ENCODE measurements around the gene PSMD13. TPM values are rescaled to one million over a fixed set of nuclear protein-coding genes. Genes with fewer than 3 reads are reported as not detected.

Gene PSMD13
- total RNA-seq, 1 experiment from 2014 or later = 141 TPM

GRCh38 chr11:198236-198806, 38.5 kb upstream of the PSMD13 start:
- H3K27ac ChIP-seq (ENCODE audit: insufficient read length, low read depth, low read length) = no peak overlapping the region
- Mint-ChIP-seq H3K36me3 (ENCODE audit: insufficient read depth in 1 of 3, low read depth in 3 of 3) (peaks cover 0 to 9% (median 6%) of the 10 kb centered on the region in 3 experiments; a peak in 5 of 7 replicates), H3K4me1 (no peaks in the 10 kb centered on the region), H3K27me3 (ENCODE audit: low read depth) (peaks cover 3% of the 10 kb centered on the region), H3K4me3 (no peak overlapping the region), H3K27ac (no peak overlapping the region), H3K9me3 (peaks cover 0 to 6% of the 10 kb centered on the region in 2 experiments; a peak in 4 of 5 replicates)
- no peak overlapping the region for H3K4me2 ChIP-seq (ENCODE audit: insufficient read depth, insufficient read length, low read length)
- H3K18ac ChIP-seq (ENCODE audit: insufficient read length, low read depth, low read length) = no peak overlapping the region
- no peak overlapping the region for H3K9ac ChIP-seq (ENCODE audit: extremely low read depth, insufficient read length, low read length)
- no peak for TF ChIP-seq CTCF (conservative IDR thresholded peaks at IDR 0.05)
- no peak overlapping the region for H3K23ac ChIP-seq (ENCODE audit: insufficient read length, low read depth, low read length)
- H2BK20ac ChIP-seq (ENCODE audit: low read depth, low read length, poor library complexity, severe bottlenecking) = no peak overlapping the region
- H2BK5ac ChIP-seq (ENCODE audit: insufficient read length, low read length) = no peak overlapping the region
- H3K9me3 ChIP-seq (ENCODE audit: control insufficient read depth, low read depth, low read length) = no peaks in the 10 kb centered on the region
- H3K27me3 ChIP-seq (ENCODE audit: insufficient read depth, low read length) = no peaks in the 10 kb centered on the region
- H2BK15ac ChIP-seq (ENCODE audit: low read depth, low read length) = no peak overlapping the region
- no peaks in the 10 kb centered on the region for H3K79me2 ChIP-seq (ENCODE audit: insufficient read depth, low read length)
- no peak overlapping the region for H3K4ac ChIP-seq (ENCODE audit: low read depth, low read length)
- H3K4me1 ChIP-seq (ENCODE audit: insufficient read depth, low read length) = no peaks in the 10 kb centered on the region
- no peak overlapping the region for H3T11ph ChIP-seq (ENCODE audit: low read length)
- no peak overlapping the region for H4K8ac ChIP-seq (replicated peaks; ENCODE audit: insufficient read length, low read depth, low read length)
- no peak for DNase-seq
- no peak overlapping the region for H2AK5ac ChIP-seq (ENCODE audit: insufficient read length, low read length)
- no peak overlapping the region for H4K91ac ChIP-seq (ENCODE audit: insufficient read length, low read depth, low read length)
- no peak overlapping the region for H2BK120ac ChIP-seq (ENCODE audit: low read depth, low read length, poor library complexity, severe bottlenecking)
- H3K56ac ChIP-seq (ENCODE audit: insufficient read length, low read depth, low read length) = no peak overlapping the region
- no peaks in the 10 kb centered on the region for H3K79me1 ChIP-seq (ENCODE audit: insufficient read depth, low read depth, low read length, poor library complexity, severe bottlenecking)
- no peak overlapping the region for H4K5ac ChIP-seq (ENCODE audit: insufficient read length, low read depth, low read length)
- no peak overlapping the region for H2AFZ ChIP-seq (ENCODE audit: low read length)
- H4K20me1 ChIP-seq (ENCODE audit: control insufficient read depth, insufficient read depth, insufficient read length) = no peaks in the 10 kb centered on the region
- no peak overlapping the region for H3K14ac ChIP-seq (ENCODE audit: insufficient read depth, low read length)
- no peaks in the 10 kb centered on the region for H3K23me2 ChIP-seq (ENCODE audit: insufficient read length, low read depth, low read length, poor library complexity, severe bottlenecking)
- no CpG with 5 or more reads among the region's 21 CpGs for WGBS (ENCODE audit: extremely low coverage, insufficient read length, low lambda C conversion rate)
- no peak overlapping the region for H2BK12ac ChIP-seq (ENCODE audit: insufficient read length, low read depth, low read length)

Measured in H9 (cell line).